Measurements from ENCODE around the gene DOC2B.

The DOC2B gene

DNA sequence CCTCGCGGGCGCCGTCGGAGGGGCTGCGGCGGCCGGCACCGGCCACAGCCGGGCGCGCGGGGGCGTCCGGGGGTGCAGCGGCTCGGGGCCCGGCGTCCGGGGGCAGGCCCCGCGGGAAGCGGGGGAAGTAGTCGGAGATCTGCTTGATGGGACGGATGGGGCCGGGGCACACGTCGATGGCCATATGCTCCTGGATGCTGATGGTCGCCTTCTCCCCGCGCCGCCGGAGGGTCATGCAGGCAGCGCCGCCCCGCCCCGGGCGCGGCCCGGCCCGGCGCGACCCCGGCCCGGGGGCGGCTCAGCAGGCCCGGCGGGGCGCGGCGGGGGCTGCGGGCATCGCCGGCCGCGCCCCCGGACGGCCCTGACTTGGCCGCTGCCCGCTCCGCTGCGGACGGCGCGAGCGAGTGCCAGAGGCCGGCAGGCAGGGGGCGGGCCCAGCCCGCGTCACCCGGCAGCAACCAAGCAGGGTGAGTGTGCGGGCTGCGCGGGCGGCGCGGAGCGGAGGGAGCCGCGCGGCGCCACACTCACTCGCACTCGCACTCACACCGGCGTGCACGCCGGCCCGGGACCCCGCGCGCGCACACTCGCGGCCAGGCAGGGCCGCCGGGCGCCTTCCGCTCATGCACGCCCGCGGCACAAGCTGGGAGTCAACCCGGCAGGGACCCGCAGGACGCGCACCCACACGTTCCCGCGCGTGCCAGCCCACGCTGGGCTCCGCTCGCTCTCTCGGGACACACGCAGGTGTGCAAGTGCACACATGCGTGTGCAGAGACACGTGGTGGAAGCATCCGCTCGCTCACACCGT is at the start of gene DOC2B:
Gene DOC2B (minus strand): TSS at position 406 of the 805 bp plus-strand sequence. CDS start 171 bp downstream, at position 235.
- H3K4me3 ChIP-seq (ENCODE audit: low read depth, low read length) = no peak within 1 kb of the TSS
- DNase-seq (ENCODE audit: low read depth) = no peak
- TF ChIP-seq, protein P1, sequence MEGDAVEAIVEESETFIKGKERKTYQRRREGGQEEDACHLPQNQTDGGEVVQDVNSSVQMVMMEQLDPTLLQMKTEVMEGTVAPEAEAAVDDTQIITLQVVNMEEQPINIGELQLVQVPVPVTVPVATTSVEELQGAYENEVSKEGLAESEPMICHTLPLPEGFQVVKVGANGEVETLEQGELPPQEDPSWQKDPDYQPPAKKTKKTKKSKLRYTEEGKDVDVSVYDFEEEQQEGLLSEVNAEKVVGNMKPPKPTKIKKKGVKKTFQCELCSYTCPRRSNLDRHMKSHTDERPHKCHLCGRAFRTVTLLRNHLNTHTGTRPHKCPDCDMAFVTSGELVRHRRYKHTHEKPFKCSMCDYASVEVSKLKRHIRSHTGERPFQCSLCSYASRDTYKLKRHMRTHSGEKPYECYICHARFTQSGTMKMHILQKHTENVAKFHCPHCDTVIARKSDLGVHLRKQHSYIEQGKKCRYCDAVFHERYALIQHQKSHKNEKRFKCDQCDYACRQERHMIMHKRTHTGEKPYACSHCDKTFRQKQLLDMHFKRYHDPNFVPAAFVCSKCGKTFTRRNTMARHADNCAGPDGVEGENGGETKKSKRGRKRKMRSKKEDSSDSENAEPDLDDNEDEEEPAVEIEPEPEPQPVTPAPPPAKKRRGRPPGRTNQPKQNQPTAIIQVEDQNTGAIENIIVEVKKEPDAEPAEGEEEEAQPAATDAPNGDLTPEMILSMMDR (IDR thresholded peaks at IDR 0.05; ENCODE audit: insufficient read depth, low read depth, low read length, missing control alignments) = no peak

DNA sequence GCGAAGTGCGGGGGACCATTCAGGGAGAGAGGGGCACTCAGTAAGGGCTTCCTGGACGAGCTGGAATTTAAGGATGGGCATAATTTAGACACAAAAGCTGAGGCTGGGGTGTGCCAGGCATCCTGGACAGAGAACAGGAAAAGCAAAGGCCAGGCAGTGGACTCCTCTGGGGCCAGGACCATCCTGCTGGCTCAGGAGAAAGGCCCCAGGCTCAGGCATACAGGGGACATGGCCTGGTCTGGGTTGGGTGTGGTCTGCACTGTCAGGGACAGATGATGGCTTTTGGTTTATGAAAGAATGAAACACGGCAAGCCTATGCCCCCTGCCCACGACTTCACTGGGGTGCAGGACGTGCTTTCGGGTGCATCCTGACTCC is 48.9 kb upstream of the DOC2B start:
- DNase-seq (ENCODE audit: low read depth) = no peak
- no peak overlapping the region for H3K4me3 ChIP-seq (ENCODE audit: low read depth, low read length)
- TF ChIP-seq, protein P1 (IDR thresholded peaks at IDR 0.05; ENCODE audit: insufficient read depth, low read depth, low read length, missing control alignments) = no peak

DNA sequence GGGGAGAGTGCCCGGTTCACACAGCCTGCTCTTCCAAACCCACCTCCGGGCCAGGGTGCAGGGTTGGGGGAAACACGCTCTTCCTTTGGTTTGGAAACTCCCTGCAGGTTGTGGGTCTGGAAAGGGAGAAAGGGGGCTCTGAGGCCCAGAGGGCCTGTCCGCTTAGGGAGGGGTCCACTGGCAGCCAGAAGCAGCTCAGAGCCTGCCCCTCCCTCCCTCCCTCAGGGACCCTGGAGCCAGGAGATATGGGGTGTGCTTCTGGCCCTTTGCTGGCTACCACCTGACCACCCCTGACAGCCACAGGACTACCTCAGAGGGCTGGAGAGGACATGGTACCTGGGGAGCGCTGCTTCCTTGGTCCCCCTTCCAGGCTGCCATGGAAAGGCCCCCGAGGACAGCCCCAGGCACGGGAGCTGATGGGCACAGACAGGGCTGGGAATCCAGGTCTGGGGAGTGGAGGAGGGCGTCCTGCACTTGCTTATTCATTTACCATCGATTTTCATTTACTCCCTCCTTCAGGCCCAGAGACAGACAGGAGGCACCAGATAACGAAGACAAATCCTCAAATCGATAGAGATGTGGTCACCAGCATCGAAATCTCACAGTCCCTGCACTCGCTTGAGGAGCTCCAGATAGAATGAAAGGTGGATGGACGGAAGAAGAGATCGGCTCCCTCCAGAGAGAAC is 48.4 kb upstream of the DOC2B start:
- DNase-seq (ENCODE audit: low read depth) = no peak
- TF ChIP-seq, protein P1 (IDR thresholded peaks at IDR 0.05; ENCODE audit: insufficient read depth, low read depth, low read length, missing control alignments) = no peak
- no peak overlapping the region for H3K4me3 ChIP-seq (ENCODE audit: low read depth, low read length)

DNA sequence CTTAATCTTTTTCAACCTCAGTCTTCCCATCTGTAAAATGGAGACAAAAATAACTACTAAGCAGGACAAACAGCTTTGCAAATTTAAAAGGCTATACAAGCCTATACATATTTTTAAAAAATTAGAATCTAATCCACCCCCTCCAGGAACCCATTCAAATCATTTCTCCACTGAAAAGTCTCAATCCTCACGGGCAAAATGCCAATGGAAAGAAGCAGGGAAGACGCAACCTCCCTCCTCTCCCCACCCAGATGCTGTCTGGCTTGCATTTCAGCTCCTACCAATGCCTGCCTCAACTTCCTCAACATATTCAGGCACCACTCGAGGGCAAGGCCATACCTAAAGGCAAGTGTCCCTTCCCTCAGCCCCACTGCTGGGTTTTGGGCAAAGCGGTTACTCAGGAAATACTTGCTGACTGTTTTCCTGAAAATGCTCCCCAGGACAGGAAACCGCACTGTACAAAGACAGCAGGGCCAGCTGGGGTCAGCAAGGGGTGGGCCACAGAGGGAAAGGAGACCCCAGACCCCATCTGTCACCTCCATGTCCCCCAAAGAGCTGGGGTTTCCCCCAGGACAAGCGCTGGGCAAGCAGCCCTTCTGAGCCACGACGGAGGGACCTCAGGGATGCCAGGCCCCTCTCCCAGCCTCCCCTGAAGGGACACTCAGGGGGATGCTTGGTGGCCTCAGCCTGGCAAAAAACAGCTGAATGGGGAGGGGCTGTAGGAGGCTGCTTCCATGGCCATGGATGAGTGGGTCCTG is 47.7 kb upstream of the DOC2B start:
- DNase-seq (ENCODE audit: low read depth) = no peak
- H3K4me3 ChIP-seq (ENCODE audit: low read depth, low read length) = no peak overlapping the region
- TF ChIP-seq, protein P1 (IDR thresholded peaks at IDR 0.05; ENCODE audit: insufficient read depth, low read depth, low read length, missing control alignments) = no peak

DNA sequence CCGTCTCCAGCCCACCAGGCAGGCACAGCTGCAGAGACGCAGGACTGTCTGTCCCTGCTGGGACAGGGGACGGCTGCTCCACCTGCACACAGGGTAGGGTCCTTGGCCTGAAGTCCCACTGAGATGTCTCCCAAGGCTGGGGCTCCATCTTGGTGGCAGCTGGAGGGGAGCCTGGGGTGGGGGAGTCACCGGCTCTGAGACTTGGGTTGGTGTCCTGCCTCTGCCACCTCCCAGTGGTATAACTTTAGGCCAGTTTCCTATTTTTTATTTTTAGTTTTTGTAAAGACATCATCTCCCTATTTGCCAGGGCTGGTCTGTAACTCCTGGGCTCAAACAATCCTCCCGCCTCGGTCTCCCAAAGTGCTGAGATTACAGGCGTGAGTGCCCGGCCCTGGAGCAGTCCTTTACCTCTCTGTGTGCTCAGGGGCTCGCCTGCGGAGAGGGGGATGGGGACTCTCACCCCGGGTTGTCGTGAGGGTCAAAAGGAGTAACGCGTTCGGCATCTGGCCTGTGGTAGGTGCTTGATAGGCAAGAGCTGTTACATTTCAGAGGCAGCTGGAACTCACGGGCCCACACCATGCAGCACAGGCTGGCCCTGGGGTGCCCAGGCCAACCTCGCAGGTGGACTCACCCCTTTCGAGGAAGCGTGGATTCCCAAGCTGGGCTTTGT is 46.6 kb upstream of the DOC2B start:
- DNase-seq (ENCODE audit: low read depth) = no peak
- TF ChIP-seq, protein P1 (IDR thresholded peaks at IDR 0.05; ENCODE audit: insufficient read depth, low read depth, low read length, missing control alignments) = no peak

DNA sequence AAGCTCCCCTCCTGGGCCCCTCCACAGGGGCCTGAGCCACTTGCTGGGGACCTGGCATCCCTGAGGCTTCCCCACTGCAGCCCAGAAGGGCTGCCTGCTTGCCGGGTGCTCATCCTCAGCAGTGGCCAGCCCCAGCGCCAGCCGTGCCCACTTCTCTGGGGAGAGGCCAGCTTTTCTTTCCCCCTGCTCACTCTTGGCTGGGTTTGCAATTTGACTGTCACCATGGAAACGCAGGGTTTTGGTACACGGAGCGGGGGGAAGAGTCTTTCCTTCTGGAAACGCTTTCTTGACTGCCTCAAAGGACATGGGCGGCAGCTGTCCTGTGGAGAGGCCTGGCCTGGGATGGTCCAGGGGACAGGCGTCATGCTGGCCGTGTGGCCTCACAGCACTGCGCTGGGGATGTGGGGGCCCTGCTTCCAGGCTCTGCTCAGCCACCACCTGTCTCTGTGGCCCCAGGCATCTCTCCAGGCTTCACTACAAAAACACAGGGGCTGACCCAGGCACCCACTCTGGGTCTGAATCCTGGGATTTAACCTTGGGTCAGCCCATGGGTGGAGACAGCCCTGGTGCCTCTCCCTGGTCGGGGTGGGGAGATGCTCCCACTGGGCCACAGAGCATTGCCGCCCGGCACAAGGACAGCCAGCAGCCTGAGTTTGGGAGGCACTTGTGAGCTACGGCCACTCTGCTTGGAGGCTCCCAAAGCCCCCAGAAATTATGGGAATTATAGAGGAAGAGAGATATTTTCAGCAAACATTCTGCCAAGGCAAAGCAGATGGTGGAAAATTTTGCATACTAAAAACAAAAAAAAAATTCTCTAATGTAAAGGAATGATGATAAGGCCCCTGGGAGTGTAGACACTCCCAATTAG is 45.9 kb upstream of the DOC2B start:
- TF ChIP-seq, protein P1 (IDR thresholded peaks at IDR 0.05; ENCODE audit: insufficient read depth, low read depth, low read length, missing control alignments) = no peak

More for the DNA sequence above, 46.6 kb upstream of the DOC2B start:
- H3K4me3 ChIP-seq (ENCODE audit: low read depth, low read length) = no peak overlapping the region

More for the DNA sequence above, 45.9 kb upstream of the DOC2B start:
- no peak for DNase-seq (ENCODE audit: low read depth)
- no peak overlapping the region for H3K4me3 ChIP-seq (ENCODE audit: low read depth, low read length)

Data from GM12865 (cell line).